ENCODE data around the gene PI3.

- TF ChIP-seq, protein P1, sequence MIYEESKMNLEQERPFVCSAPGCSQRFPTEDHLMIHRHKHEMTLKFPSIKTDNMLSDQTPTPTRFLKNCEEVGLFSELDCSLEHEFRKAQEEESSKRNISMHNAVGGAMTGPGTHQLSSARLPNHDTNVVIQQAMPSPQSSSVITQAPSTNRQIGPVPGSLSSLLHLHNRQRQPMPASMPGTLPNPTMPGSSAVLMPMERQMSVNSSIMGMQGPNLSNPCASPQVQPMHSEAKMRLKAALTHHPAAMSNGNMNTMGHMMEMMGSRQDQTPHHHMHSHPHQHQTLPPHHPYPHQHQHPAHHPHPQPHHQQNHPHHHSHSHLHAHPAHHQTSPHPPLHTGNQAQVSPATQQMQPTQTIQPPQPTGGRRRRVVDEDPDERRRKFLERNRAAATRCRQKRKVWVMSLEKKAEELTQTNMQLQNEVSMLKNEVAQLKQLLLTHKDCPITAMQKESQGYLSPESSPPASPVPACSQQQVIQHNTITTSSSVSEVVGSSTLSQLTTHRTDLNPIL (CRISPR knock-in tag; IDR thresholded peaks at IDR 0.05; ENCODE audit: low read depth): no peak
- no peak for TF ChIP-seq BACH2 (CRISPR knock-in tag; IDR thresholded peaks at IDR 0.05; ENCODE audit: borderline replicate concordance)
- TF ChIP-seq ZFP3 (CRISPR knock-in tag; IDR thresholded peaks at IDR 0.05): no peak
- no peak for TF ChIP-seq ZNF8 (CRISPR knock-in tag; IDR thresholded peaks at IDR 0.05)
- no peak for TF ChIP-seq PPARA (CRISPR knock-in tag; IDR thresholded peaks at IDR 0.05; ENCODE audit: borderline replicate concordance)
- TF ChIP-seq RARB (CRISPR knock-in tag; IDR thresholded peaks at IDR 0.05): no peak
- TF ChIP-seq, protein P2, sequence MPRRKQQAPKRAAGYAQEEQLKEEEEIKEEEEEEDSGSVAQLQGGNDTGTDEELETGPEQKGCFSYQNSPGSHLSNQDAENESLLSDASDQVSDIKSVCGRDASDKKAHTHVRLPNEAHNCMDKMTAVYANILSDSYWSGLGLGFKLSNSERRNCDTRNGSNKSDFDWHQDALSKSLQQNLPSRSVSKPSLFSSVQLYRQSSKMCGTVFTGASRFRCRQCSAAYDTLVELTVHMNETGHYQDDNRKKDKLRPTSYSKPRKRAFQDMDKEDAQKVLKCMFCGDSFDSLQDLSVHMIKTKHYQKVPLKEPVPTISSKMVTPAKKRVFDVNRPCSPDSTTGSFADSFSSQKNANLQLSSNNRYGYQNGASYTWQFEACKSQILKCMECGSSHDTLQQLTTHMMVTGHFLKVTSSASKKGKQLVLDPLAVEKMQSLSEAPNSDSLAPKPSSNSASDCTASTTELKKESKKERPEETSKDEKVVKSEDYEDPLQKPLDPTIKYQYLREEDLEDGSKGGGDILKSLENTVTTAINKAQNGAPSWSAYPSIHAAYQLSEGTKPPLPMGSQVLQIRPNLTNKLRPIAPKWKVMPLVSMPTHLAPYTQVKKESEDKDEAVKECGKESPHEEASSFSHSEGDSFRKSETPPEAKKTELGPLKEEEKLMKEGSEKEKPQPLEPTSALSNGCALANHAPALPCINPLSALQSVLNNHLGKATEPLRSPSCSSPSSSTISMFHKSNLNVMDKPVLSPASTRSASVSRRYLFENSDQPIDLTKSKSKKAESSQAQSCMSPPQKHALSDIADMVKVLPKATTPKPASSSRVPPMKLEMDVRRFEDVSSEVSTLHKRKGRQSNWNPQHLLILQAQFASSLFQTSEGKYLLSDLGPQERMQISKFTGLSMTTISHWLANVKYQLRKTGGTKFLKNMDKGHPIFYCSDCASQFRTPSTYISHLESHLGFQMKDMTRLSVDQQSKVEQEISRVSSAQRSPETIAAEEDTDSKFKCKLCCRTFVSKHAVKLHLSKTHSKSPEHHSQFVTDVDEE (CRISPR knock-in tag; IDR thresholded peaks at IDR 0.05): no peak
- no peak for TF ChIP-seq ISL1 (CRISPR knock-in tag; IDR thresholded peaks at IDR 0.05)
These were observed 21.6 kb upstream of the PI3 start for GRCh38 chr20:45153147-45153546.

Measured in SK-N-SH treated with all-trans-retinoic acid at 6 μM for 48 hours (cell line).